PC-9 (cell line): ENCODE results near the gene PRKRIP1. TPM values are rescaled to one million over a fixed set of nuclear protein-coding genes. Genes with fewer than 3 reads are reported as not detected.
A peak's percentile ranks its signal among the peaks of the same experiment; 100 is the strongest.
"Not testable (repeated sequence)": the region's sequence is repeated elsewhere in the genome, so short reads cannot be mapped to it uniquely, and the experiment has no call there.

Experiments used
- BruUV-seq: library from RNA; stranded (reverse); fragments of 400-500 nt; replicated peaks from 2 replicates; lab custom pipeline; 2021; lab: Mats Ljungman, UMichigan
- CTCF ChIA-PET: fragments of 300-600 bp; sonication (Branson Sonifier 250); formaldehyde crosslinking; loops from one replicate; lab custom pipeline; 2022; ENCODE audit warnings: antibody characterized with exemption; lab: Charles Lee
- POLR2A ChIA-PET: fragments of 300-600 bp; sonication (Branson Sonifier 250); formaldehyde crosslinking; loops from one replicate; lab custom pipeline; 2022; ENCODE audit warnings: antibody characterized with exemption; ENCODE audit not compliant: unreplicated experiment; lab: Charles Lee
- DNase-seq, 2 experiments: peaks; one replicate each; pipeline versions ENCODE4 v3.0.0 to v3.0.0-alpha.2; 2015 to 2022; ENCODE audit warnings: mixed read lengths in 1 of 2
- H2AFZ ChIP-seq: fragments of 200-600 bp; sonication (generic); 2 replicates; pipeline ENCODE4 v1.8.1; 2017; ENCODE audit warnings: antibody characterized with exemption
- H3F3A ChIP-seq: fragments of 200-600 bp; sonication (generic); 2 replicates; pipeline ENCODE4 v1.8.1; 2017; ENCODE audit warnings: antibody characterized with exemption, mild to moderate bottlenecking, low read depth; ENCODE audit not compliant: insufficient read depth
- H3K27ac ChIP-seq: fragments of 200-600 bp; sonication (generic); 2 replicates; pipeline ENCODE4 v1.6.1; 2016; ENCODE audit warnings: mixed run types
- H3K27me3 ChIP-seq: fragments of 200-600 bp; sonication (generic); 2 replicates; pipeline ENCODE4 v1.6.1; 2016; ENCODE audit warnings: low read depth, mixed run types; ENCODE audit not compliant: insufficient read depth
- H3K36me3 ChIP-seq: fragments of 200-600 bp; sonication (generic); 2 replicates; pipeline ENCODE4 v1.6.1; 2016; ENCODE audit warnings: low read depth, mixed run types
- H3K4me1 ChIP-seq: fragments of 200-600 bp; sonication (generic); replicated peaks from 2 replicates; pipeline ENCODE4 v1.6.1; 2016; ENCODE audit warnings: mixed run types; ENCODE audit not compliant: insufficient read depth
- H3K4me2 ChIP-seq: fragments of 200-600 bp; sonication (generic); 2 replicates; pipeline ENCODE4 v1.6.1; 2017; ENCODE audit warnings: mixed run types
- H3K4me3 ChIP-seq: fragments of 200-600 bp; sonication (generic); 2 replicates; pipeline ENCODE4 v1.6.1; 2016; ENCODE audit warnings: mixed run types
- H3K79me2 ChIP-seq: fragments of 200-600 bp; sonication (generic); 2 replicates; pipeline ENCODE4 v1.6.1; 2017; ENCODE audit warnings: low read depth, mixed run types
- H3K9me2 ChIP-seq: fragments of 200-600 bp; sonication (generic); 2 replicates; pipeline ENCODE4 v1.8.1; 2017; ENCODE audit warnings: mild to moderate bottlenecking; ENCODE audit not compliant: insufficient read depth
- H3K9me3 ChIP-seq: fragments of 200-600 bp; sonication (generic); 2 replicates; pipeline ENCODE4 v1.8.1; 2016; ENCODE audit warnings: low read depth; ENCODE audit not compliant: insufficient read depth
- H4K20me1 ChIP-seq: fragments of 200-600 bp; sonication (generic); 2 replicates; pipeline ENCODE4 v1.8.1; 2017; ENCODE audit not compliant: insufficient read depth
- CTCF ChIP-seq: fragments of 200-600 bp; sonication (generic); conservative IDR thresholded peaks from 2 replicates; pipeline ENCODE4 v1.6.1; 2017; ENCODE audit warnings: mixed run types, antibody characterized with exemption, mild to moderate bottlenecking, moderate library complexity
- EZH2 ChIP-seq: fragments of 200-600 bp; sonication (generic); IDR thresholded peaks from 2 replicates; pipeline ENCODE4 v1.8.0; 2017; ENCODE audit warnings: antibody characterized with exemption, low read depth
- intact Hi-C: fragments of 100-400 bp; cut with micrococcal nuclease; formaldehyde crosslinking; loops from one replicate; pipeline ENCODE4 v1.10.0; 2022; ENCODE audit not compliant: unreplicated experiment
- total RNA-seq: library from RNA; stranded (reverse); gene quantifications from 2 replicates; pipeline ENCODE4 v1.2.3, GENCODE V29; 2021

PRKRIP1 gene
- total RNA-seq, 1 experiment from 2014 or later, result 34.6 TPM

GRCh38 chr7:102403563-102403962 is 7.4 kb downstream of the PRKRIP1 start:
- no TSS peak for BruUV-seq
- intact Hi-C loops, result no loop called here
- POLR2A ChIA-PET, result no interaction called here

GRCh38 chr7:102404005-102404861 is 8.1 kb downstream of the PRKRIP1 start:
- H4K20me1 ChIP-seq, result peaks cover 17% of the 10 kb centered on the region; the same call in 1 of the 2 replicates
- no peaks in the 10 kb centered on the region for H3K4me1 ChIP-seq
- no peak for TF ChIP-seq EZH2
- TF ChIP-seq CTCF, result peak; percentile 69
- H3K9me3 ChIP-seq, result no peaks in the 10 kb centered on the region
- no peaks in the 10 kb centered on the region for H3K9me2 ChIP-seq
- no peaks in the 10 kb centered on the region for H3K27me3 ChIP-seq
- H3K36me3 ChIP-seq, result peaks cover 23% of the 10 kb centered on the region
- no peak overlapping the region for H3K4me3 ChIP-seq
- CTCF ChIA-PET, result interaction anchor here (0.5 to 1.1 kb wide), 2 partner anchors 11 to 52 kb away, joined by 3 read pairs; no protein-coding TSS in a partner anchor
- intact Hi-C loops, result no loop called here
- no peaks in the 10 kb centered on the region for H3K79me2 ChIP-seq
- H3F3A ChIP-seq, result peaks cover 35% of the 10 kb centered on the region
- H2AFZ ChIP-seq, result no peak overlapping the region
- no peak overlapping the region for H3K27ac ChIP-seq
- no peak overlapping the region for H3K4me2 ChIP-seq
- no TSS peak for BruUV-seq
- POLR2A ChIA-PET, result no interaction called here
- peak; percentile 42 to 59 for DNase-seq

More at GRCh38 chr7:102403563-102403962, 7.4 kb downstream of the PRKRIP1 start:
- no peak overlapping the region for H3K4me3 ChIP-seq
- CTCF ChIA-PET, result no interaction called here
- H3K4me2 ChIP-seq, result no peak overlapping the region
- peaks cover 3% of the 10 kb centered on the region for H3K79me2 ChIP-seq
- no peak overlapping the region for H2AFZ ChIP-seq
- H3K9me2 ChIP-seq, result no peaks in the 10 kb centered on the region
- no peaks in the 10 kb centered on the region for H3K27me3 ChIP-seq
- no peak for DNase-seq
- peaks cover 34% of the 10 kb centered on the region for H3F3A ChIP-seq
- H4K20me1 ChIP-seq, result peaks cover 17% of the 10 kb centered on the region; the same call in 1 of the 2 replicates
- no peak overlapping the region for H3K27ac ChIP-seq
- peaks cover 28% of the 10 kb centered on the region for H3K36me3 ChIP-seq
- TF ChIP-seq EZH2 (no peak), CTCF (no peak)
- no peaks in the 10 kb centered on the region for H3K4me1 ChIP-seq
- H3K9me3 ChIP-seq, result no peaks in the 10 kb centered on the region

GRCh38 chr7:102404862-102405188 is 8.7 kb downstream of the PRKRIP1 start:
- Histone ChIP-seq H3K36me3 (peaks cover 22% of the 10 kb centered on the region), H3F3A (peaks cover 34% of the 10 kb centered on the region), H4K20me1 (peaks cover 17% of the 10 kb centered on the region; the same call in 1 of the 2 replicates)
- BruUV-seq, DNase-seq, H2AFZ ChIP-seq, H3K27me3 ChIP-seq, H3K27ac ChIP-seq, H3K79me2 ChIP-seq, intact Hi-C loops, POLR2A ChIA-PET, H3K9me3 ChIP-seq, H3K4me3 ChIP-seq, H3K4me1 ChIP-seq, H3K9me2 ChIP-seq, H3K4me2 ChIP-seq: not testable (repeated sequence)
- peak; percentile 24 for TF ChIP-seq CTCF
- CTCF ChIA-PET, result interaction anchor here (0.5 to 1.1 kb wide), 3 partner anchors 11 to 880 kb away, joined by 3 to 6 read pairs (median 3); no protein-coding TSS in a partner anchor
